T-helper 17 cell (primary cell): ENCODE results near the gene RXYLT1. TPM values are rescaled to one million over a fixed set of nuclear protein-coding genes. Genes with fewer than 3 reads are reported as not detected.
"Not testable (repeated sequence)": the region's sequence is repeated elsewhere in the genome, so short reads cannot be mapped to it uniquely, and the experiment has no call there.

Experiments used
- ATAC-seq: fragments of 150-1000 bp; cut with Tn5 transposase; 2 replicates; pipeline ENCODE4 v1.10.0; 2021; ENCODE audit warnings: mild to moderate bottlenecking, moderate library complexity
- DNase-seq, 3 donors: peaks; one replicate each; pipeline versions ENCODE4 v3.0.0 to v3.0.0-alpha.2; 2020 to 2021
- H3K9me3 ChIP-seq: one replicate; pipeline ENCODE4 v1.7.0; 2013; ENCODE audit warnings: low read length, mild to moderate bottlenecking; ENCODE audit not compliant: control insufficient read depth, poor library complexity, severe bottlenecking
- H3K27ac Mint-ChIP-seq: one replicate; pipeline ENCODE4 v1.8.0; 2022; ENCODE audit warnings: mild to moderate bottlenecking, moderate library complexity, mixed read lengths
- H3K27me3 Mint-ChIP-seq: one replicate; pipeline ENCODE4 v1.8.0; 2022; ENCODE audit warnings: mixed read lengths
- H3K36me3 Mint-ChIP-seq: one replicate; pipeline ENCODE4 v1.8.0; 2022; ENCODE audit warnings: low read depth, mixed read lengths
- H3K4me1 Mint-ChIP-seq: one replicate; pipeline ENCODE4 v1.8.0; 2022; ENCODE audit warnings: mild to moderate bottlenecking, mixed read lengths
- H3K4me3 Mint-ChIP-seq: one replicate; pipeline ENCODE4 v1.8.0; 2022; ENCODE audit warnings: mild to moderate bottlenecking, moderate library complexity, mixed read lengths
- total RNA-seq, 4 donors: library from RNA in 2 of 4; stranded (reverse) in 2 of 4; gene quantifications; one replicate each; pipeline ENCODE4 v1.2.3 and lab custom pipeline; 2022 to 2026

RXYLT1 gene
- total RNA-seq, 2 donors from 2014 or later, result 7.9 to 9.0 TPM

DNA sequence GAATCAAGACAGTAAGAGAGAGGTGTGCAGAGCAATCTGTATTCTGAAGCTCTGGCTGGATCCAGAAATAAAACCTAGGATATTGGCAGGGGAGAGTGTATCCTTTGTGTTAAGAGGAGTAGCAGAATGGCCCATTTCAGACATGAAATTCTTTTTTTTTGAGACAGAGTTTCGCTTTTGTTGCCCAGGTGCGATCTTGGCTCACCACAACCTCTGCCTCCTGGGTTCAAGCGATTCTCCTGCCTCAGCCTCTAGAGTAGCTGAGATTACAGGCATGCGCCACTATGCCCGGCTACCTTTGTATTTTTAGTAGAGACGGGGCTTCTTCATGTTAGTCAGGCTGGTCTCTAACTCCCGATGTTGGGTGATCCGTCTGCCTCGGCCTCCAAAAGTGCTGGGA, 58.7 kb downstream of the RXYLT1 start:
- no peak for ATAC-seq
- H3K9me3 ChIP-seq, result no peaks in the 10 kb centered on the region
- H3K4me3 Mint-ChIP-seq, result no peak overlapping the region
- no peak overlapping the region for H3K27ac Mint-ChIP-seq
- H3K36me3 Mint-ChIP-seq, result no peaks in the 10 kb centered on the region
- DNase-seq, result no peak
- H3K4me1 Mint-ChIP-seq, result peaks cover 2% of the 10 kb centered on the region
- peaks cover 13% of the 10 kb centered on the region for H3K27me3 Mint-ChIP-seq

DNA sequence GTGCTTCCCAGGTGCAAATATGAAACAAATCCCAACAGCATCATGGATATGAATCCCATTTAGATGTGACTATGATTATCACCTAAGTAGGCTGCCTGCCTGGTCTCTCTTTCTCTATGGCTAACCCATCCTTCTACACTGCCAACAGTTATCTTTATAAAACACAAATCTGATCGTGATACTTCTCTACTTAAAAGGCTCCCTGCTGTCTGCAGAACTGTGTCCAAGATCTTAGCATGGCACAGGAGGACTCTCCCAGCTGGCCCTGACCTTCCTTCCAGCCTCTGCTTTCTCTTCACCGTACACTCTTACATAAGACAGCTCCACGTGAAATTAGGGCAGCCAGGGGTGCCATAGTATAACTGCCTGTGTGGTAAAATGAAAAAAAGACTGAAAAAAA, 61.3 kb downstream of the RXYLT1 start:
- no peaks in the 10 kb centered on the region for H3K36me3 Mint-ChIP-seq
- H3K27me3 Mint-ChIP-seq, result peaks cover 15% of the 10 kb centered on the region
- ATAC-seq, result no peak

DNA sequence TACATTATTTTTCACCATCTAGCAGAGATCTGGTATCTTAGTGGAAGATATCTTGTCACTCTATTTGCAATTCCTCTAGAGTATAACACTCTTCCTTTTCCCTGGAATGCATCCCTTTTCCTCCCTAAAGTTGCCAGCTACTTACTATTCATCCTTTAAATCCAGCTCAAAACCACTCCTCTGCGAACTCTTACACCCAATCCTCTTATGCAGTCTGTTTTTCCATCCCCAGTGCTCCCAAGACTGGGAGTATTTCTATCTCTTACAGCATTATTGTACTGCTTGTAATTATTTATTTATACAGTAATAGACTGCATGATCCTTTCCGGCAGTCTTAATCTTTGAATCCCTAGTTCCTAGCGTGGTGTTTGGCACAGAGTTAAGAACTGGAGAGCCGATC, 61.9 kb downstream of the RXYLT1 start:
- ATAC-seq, result no peak
- H3K4me3 Mint-ChIP-seq, result no peak overlapping the region

More for the DNA sequence above, 61.3 kb downstream of the RXYLT1 start:
- Mint-ChIP-seq H3K4me1 (peaks cover 7% of the 10 kb centered on the region), H3K4me3 (no peak overlapping the region), H3K27ac (peak overlapping the region; percentile 29)
- no peaks in the 10 kb centered on the region for H3K9me3 ChIP-seq
- no peak for DNase-seq

DNA sequence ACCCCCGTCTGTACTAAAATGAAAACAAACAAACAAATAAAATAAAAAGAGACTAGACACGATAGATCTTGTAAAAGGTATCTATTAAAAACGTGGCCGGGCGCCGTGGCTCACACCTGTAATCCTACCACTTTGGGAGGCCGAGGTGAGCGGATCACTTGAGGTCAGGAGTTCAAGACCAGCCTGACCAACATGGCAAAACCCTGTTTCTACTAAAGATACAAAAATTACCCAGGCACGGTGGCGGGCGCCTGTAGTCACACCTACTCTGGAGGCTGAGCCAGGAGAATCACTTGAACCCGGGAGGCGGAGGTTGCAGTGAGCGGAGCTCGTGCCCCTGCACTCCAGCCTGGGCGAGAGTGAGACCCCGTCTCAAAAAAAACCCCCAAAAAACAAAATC, 63.0 kb downstream of the RXYLT1 start:
- Mint-ChIP-seq H3K4me3 (peak overlapping the region; percentile 68), H3K27me3 (peaks cover 16% of the 10 kb centered on the region)
- ATAC-seq, DNase-seq, H3K4me1 Mint-ChIP-seq, H3K9me3 ChIP-seq, H3K36me3 Mint-ChIP-seq, H3K27ac Mint-ChIP-seq: not testable (repeated sequence)

More for the DNA sequence above, 61.9 kb downstream of the RXYLT1 start:
- no peak for DNase-seq
- Mint-ChIP-seq H3K4me1 (peaks cover 7% of the 10 kb centered on the region), H3K36me3 (no peaks in the 10 kb centered on the region), H3K27ac (peak overlapping the region; percentile 29), H3K27me3 (peaks cover 16% of the 10 kb centered on the region)
- no peaks in the 10 kb centered on the region for H3K9me3 ChIP-seq

DNA sequence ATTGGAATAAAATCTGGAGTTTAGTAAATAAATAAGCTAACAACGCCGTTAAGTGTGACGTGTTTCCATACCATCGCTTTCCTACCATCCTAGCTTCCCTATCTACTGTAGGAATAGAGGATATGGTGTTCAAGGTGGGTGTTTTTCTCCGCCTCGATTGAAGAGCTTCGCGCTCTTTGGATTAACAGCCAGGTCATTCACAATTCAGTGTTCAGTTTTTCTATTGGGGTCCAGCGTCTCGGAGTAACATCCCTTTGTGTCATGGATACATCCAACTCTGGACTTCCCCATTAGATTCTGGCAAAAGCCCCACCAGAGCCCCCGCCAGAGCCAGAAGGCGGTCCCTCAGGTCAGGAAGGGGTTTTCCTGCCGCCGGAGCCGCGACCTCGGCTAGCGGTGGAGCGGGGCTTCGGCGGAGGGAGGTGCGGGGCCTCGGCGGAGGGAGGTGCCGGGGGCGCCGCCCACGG, 63.6 kb downstream of the RXYLT1 start:
- DNase-seq (no peak), ATAC-seq (peak; percentile 55)
- Mint-ChIP-seq H3K4me3 (peak overlapping the region; percentile 68), H3K27me3 (peaks cover 16% of the 10 kb centered on the region), H3K36me3 (no peaks in the 10 kb centered on the region), H3K4me1 (peaks cover 8% of the 10 kb centered on the region), H3K27ac (no peak overlapping the region)
- H3K9me3 ChIP-seq, result no peaks in the 10 kb centered on the region

DNA sequence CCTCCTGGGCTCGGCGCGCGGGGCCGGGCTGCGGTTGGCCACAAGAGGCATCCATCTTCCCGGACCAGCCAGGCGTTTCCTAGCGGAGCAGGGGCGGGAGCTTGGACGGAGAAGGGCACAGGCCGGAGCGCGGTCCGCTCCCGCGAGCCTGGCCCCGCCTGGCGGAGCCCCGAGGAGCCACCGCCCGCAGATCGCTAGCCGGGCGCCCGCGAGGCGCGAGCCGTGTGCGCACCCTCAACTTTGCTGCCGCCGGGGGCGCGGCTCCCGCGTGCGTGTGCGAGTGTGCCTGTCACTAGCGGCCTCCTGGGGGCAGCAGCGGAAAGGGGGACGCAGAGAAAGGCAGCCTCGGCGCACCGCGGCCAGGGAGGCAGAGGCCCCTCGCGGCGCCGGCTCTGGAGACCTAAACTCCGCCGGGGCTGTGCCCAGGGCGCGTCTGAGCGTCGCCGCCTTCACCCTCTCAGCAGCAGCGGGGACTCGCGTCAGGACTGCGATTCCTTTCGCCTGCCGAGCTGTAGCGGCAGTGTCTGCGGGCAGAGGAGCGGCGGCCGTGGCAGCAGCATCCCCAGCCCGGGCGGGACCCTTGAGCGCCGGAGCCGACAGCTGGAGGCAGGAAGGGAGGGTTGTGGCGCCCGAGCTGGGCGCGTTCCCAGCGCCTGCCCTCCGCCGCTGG, 64.1 kb downstream of the RXYLT1 start:
- Mint-ChIP-seq H3K36me3 (no peaks in the 10 kb centered on the region), H3K4me3 (peak overlapping the region; percentile 68), H3K27me3 (peaks cover 16% of the 10 kb centered on the region), H3K27ac (no peak overlapping the region), H3K4me1 (peaks cover 8% of the 10 kb centered on the region)
- no peaks in the 10 kb centered on the region for H3K9me3 ChIP-seq
- ATAC-seq (peak; percentile 94), DNase-seq (peak; percentile 47 to 65 (median 57))

DNA sequence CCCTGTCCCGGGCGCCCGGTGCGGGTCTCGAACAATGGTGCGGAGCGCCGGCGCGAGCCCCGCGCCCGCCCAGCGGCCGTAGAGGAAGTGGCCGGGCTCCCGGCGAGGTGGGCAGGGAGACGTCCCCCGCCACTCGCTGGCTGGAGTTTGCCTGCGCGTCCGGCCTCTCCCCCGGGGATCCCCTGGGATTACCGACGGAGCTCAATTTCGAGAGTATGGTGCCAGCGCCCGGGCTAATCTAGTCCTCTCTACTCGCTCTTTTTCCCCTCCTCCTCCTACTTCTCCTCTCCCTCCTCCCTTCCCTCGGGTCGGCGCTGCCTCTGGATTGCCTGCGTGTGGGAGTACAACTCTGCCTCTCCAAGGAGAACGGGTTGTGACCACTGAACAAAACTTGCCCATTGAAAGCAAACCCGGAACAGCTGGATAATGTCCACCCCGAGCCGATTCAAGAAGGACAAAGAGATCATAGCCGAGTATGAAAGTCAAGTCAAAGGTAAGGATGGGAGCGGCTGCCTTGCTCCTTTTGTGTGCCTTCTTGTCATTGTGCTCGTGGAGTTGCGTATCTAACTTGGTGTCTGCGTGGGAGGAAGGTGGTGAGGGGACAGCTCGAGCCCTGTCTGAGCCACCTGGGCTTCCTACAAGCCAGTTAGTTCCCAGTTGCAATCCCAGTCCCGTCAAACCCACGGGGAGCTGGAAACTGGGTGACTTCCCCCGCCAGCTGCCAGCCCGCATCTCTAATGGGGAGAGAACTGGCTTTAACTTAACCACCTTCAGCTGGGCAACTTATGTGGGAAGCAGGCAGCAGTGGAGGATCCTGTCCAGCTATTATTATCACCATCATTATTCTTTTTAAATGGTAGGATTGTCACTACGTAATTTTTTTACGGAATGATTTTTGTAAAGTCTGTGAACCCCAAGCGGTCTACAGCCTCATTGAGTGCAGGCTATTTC, 65.0 kb downstream of the RXYLT1 start, which contains the start of gene SRGAP1:
Gene SRGAP1 (plus strand): TSS at position 310 of the 951 bp plus-strand sequence. CDS start 117 bp downstream, at position 427.
- no peaks in the 10 kb centered on the region for H3K36me3 Mint-ChIP-seq
- peaks cover 8% of the 10 kb centered on the region for H3K4me1 Mint-ChIP-seq
- H3K27ac Mint-ChIP-seq, result peak within 1 kb of the TSS; percentile 67
- no peaks in the 10 kb centered on the region for H3K9me3 ChIP-seq
- peaks cover 16% of the 10 kb centered on the region for H3K27me3 Mint-ChIP-seq
- peak within 1 kb of the TSS; percentile 92 for H3K4me3 Mint-ChIP-seq
- DNase-seq (no peak), ATAC-seq (peak; percentile 2)

DNA sequence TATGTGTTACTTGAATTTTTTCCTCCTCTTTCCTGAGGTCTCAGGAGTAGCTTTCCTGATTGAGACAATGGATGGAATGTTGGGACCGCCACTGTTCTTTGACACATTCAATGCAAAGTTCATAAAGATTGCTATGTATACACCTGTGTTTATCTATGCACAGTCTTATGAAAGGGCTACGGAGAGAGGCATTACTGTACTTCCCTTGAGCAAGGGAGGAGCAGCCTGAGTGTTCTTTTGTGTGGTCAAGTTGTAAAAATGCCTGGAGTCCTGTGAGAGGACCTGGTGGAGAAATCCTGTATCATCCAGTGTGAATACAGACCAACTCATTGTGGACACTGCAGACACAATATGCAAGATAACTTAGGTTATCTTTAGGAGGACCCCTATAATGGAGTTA, 66.0 kb downstream of the RXYLT1 start:
- ATAC-seq (no peak), DNase-seq (no peak)
- H3K27me3 Mint-ChIP-seq, result peaks cover 16% of the 10 kb centered on the region
- H3K4me1 Mint-ChIP-seq, result peaks cover 8% of the 10 kb centered on the region
- H3K9me3 ChIP-seq, result no peaks in the 10 kb centered on the region
- no peak overlapping the region for H3K4me3 Mint-ChIP-seq
- no peaks in the 10 kb centered on the region for H3K36me3 Mint-ChIP-seq
- no peak overlapping the region for H3K27ac Mint-ChIP-seq

DNA sequence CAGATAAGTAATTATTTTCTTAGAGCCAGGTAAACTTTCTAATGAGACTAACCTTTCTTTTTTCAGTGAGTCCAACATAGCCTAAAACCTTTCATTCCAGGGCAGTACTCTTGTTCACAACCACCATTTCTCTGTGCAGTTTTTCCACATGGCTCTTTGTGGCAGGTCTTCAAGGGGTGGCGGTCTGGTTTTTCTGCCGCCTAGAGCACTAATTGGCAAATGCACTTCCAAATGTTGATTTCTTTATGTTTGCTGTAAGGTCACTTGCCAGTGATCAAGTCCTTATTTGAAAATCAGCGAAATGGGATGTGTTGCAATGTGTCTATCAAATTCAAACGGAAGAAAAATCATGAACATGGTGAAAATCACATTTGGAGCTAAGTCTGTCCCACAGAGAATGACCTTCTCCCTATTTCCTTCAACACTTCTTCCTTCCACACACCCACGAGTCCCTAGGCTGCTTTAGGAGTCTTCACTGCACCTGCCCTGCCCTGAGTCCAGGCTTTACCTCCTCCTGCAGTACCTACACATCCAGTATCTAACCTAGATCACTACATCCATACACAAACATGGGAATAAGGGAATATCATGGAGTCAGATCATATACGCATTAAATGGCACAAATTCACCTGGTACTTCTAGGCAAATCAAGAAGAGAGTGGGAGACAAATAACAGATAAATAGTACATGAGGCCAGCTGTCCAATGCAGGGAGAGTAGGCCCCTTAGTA, 66.7 kb downstream of the RXYLT1 start:
- Mint-ChIP-seq H3K4me1 (peaks cover 8% of the 10 kb centered on the region), H3K27me3 (peaks cover 16% of the 10 kb centered on the region), H3K36me3 (no peaks in the 10 kb centered on the region), H3K4me3 (no peak overlapping the region), H3K27ac (no peak overlapping the region)
- DNase-seq (no peak), ATAC-seq (no peak)
- H3K9me3 ChIP-seq, result no peaks in the 10 kb centered on the region

DNA sequence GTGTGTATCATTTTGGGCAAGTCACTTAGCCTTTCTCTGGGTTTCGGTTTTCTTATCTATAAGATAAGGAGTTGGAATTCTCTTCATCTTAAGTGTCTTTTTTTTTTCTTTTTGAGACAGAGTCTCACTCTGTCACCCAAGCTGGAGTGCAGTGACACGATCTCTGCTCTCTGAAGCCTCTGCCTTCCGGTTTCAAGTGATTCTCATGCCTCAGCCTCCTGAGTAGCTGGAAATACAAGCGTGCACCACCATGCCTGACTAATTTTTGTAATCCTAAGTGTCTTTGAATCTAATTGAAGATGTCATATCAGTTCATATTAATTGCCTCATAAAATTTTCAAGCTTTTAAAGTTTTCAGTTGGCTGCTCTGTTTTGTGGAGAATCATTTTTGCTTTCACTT, 68.7 kb downstream of the RXYLT1 start:
- H3K4me3 Mint-ChIP-seq, result no peak overlapping the region
- no peak for DNase-seq
- peaks cover 7% of the 10 kb centered on the region for H3K4me1 Mint-ChIP-seq
- no peak overlapping the region for H3K27ac Mint-ChIP-seq
- no peaks in the 10 kb centered on the region for H3K9me3 ChIP-seq
- no peaks in the 10 kb centered on the region for H3K36me3 Mint-ChIP-seq
- no peak for ATAC-seq
- H3K27me3 Mint-ChIP-seq, result peaks cover 16% of the 10 kb centered on the region

DNA sequence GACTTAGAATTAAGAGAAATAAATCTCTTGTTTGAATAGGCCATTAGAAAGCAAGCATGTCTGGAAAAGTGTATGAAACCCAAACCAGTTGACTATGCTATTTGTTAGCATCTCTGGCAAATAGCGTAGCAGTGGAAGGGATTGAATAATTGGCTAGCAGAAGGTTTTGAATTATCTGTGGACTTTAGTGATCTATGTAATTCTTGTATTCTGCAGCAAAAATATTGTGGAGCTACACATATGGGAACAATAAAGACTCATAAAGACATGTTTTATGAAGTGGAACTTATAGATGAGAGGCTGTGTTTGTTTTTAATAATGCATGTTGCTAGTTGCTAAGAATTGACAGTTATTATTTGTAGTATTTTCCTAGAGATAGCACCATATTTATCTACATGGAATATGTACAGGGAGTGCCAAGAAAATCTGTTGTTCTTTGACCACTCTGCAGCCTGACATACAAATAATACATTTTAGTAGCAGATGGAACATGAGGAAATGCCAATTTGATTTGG, 69.5 kb downstream of the RXYLT1 start:
- no peak for ATAC-seq
- H3K36me3 Mint-ChIP-seq, result no peaks in the 10 kb centered on the region
- H3K4me3 Mint-ChIP-seq, result no peak overlapping the region
- no peak for DNase-seq
- no peak overlapping the region for H3K27ac Mint-ChIP-seq
- peaks cover 16% of the 10 kb centered on the region for H3K27me3 Mint-ChIP-seq
- H3K9me3 ChIP-seq, result no peaks in the 10 kb centered on the region
- peaks cover 7% of the 10 kb centered on the region for H3K4me1 Mint-ChIP-seq

DNA sequence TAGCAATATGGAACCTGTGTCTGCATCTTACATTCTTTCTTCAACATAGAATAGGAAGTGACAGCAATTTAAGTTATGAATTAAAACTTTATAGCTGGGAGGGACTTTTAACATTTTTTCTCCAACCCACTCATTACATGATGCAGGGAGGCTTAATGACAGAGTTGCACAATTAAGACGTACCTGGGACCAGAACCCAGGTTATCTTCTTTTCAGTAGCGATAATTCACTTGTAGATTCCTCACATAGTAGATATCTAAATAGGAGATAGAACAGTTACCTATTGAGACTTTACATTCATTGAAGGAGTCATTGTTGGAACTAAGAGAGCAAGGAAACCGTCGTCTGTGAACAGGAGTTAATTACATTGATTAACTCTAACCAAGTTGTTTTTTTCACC, 69.9 kb downstream of the RXYLT1 start:
- ATAC-seq, result no peak
- H3K4me1 Mint-ChIP-seq, result peaks cover 5% of the 10 kb centered on the region
- no peak overlapping the region for H3K27ac Mint-ChIP-seq
- H3K36me3 Mint-ChIP-seq, result no peaks in the 10 kb centered on the region
- peaks cover 13% of the 10 kb centered on the region for H3K27me3 Mint-ChIP-seq
- no peaks in the 10 kb centered on the region for H3K9me3 ChIP-seq
- DNase-seq, result no peak
- no peak overlapping the region for H3K4me3 Mint-ChIP-seq

DNA sequence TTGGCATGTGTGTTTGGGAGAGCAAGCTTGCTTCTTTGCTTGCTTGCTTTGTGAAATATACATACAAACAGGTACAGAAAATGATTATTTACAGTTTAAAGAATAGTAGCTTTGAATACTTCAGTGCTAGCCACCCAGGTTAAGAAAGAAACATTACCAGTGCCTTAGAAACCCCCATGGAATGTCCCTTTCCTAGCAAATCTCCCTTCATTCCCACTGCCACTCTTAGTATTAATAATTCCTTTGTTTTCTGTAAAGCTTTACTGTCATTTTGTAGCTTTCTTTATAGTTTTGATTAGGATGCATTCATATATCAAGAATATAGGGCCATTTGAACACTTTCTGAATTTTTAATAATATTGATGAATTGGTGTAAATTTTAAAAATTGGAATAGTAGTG, 74.3 kb downstream of the RXYLT1 start:
- Mint-ChIP-seq H3K4me1 (no peaks in the 10 kb centered on the region), H3K27me3 (no peaks in the 10 kb centered on the region), H3K4me3 (no peak overlapping the region), H3K36me3 (no peaks in the 10 kb centered on the region), H3K27ac (no peak overlapping the region)
- ATAC-seq (no peak), DNase-seq (no peak)
- H3K9me3 ChIP-seq, result no peaks in the 10 kb centered on the region
